Tibial artery (tissue), 4 donors: Measurements from ENCODE around the gene DUOXA2.
A peak's percentile ranks its signal among the peaks of the same experiment; 100 is the strongest.

Experiments used
- DNase-seq, 2 donors: peaks; one replicate each; pipeline ENCODE4 v3.0.0-alpha.2; 2019
- H3K27ac ChIP-seq, 2 donors: fragments of 200-600 bp; sonication (generic) in 1 of 2; 1 replicate in 1 of 2; 2 replicates in 1 of 2; pipeline ENCODE4 v1.5.1; 2018 to 2019; ENCODE audit warnings: mild to moderate bottlenecking in 1 of 2
- H3K27me3 ChIP-seq, 2 donors: fragments of 200-600 bp; sonication (generic) in 1 of 2; one replicate each; pipeline versions ENCODE4 v1.5.1 to v1.6.0; 2016 to 2019
- H3K36me3 ChIP-seq, 3 donors: fragments of 200-600 bp; sonication (generic) in 2 of 3; one replicate each; pipeline ENCODE4 v1.5.1; 2016 to 2019; ENCODE audit warnings: mild to moderate bottlenecking in 2 of 3
- H3K4me1 ChIP-seq, 4 donors: fragments of 200-600 bp; sonication (generic) in 2 of 4; 1 replicate in 3 of 4; 2 replicates in 1 of 4; pipeline ENCODE4 v1.5.1; 2016 to 2019
- H3K4me3 ChIP-seq, 2 donors: fragments of 200-600 bp; sonication (generic) in 1 of 2; 1 replicate in 1 of 2; 2 replicates in 1 of 2; pipeline ENCODE4 v1.5.1; 2018 to 2019; ENCODE audit warnings: mild to moderate bottlenecking in 2 of 2
- H3K9me3 ChIP-seq, 3 donors: fragments of 200-600 bp; sonication (generic) in 1 of 3; one replicate each; pipeline ENCODE4 v1.5.1; 2016 to 2019
- intact Hi-C: fragments of 100-400 bp; cut with DNase I; formaldehyde crosslinking; loops from one replicate; pipeline ENCODE4 v1.15.0; 2023; ENCODE audit warnings: low total_unique reads
- TF ChIP-seq, protein P1 (sequence below), 2 experiments: fragments of 200-600 bp in 1 of 2; fragments of 450-650 bp in 1 of 2; IDR thresholded peaks; one replicate each; pipeline ENCODE4 v1.5.1; 2017 to 2019; ENCODE audit warnings: antibody characterized with exemption in 2 of 2, mild to moderate bottlenecking in 1 of 2, moderate library complexity in 1 of 2

DUOXA2 gene

DNA sequence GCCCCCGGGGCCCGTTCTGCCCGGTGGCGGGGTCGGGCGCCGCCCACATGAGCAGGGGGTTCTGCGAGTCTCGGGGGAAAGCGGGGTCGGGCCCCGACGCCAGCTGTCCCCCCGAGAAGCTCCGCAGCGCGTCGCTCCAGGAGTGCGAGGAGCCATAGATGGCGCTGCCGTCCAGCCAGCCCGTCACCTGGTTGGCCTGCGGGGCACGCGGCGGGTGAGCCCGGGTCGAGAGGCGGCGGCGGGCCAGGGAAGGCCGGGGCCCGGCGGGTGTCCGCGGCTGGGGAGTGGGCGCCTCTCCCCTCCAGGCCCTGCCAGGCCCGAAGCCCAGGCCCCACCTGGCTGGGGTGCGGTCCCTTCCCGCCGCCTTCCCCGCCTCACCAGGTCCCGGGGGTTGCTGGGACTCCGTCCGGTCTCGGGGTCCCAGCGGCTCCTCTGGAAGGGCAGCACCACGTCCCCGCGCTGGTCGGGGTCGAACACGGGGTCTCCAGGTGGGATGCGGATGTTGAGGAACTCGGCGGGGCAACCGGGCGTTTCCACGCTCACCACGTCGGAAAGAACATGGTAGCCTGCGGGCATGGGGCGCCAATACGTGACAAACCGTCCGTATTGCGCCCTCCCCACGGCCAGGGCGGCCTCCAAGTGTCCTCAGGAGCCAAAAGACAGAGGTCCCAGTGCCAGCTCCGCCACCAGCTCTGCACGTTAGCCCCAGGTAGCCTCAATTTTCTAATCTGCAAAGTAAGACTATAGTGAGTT is 2.6 kb upstream of the DUOXA2 start:
- no peak for DNase-seq
- intact Hi-C loops: no loop called here
- no peak overlapping the region for H3K27ac ChIP-seq
- H3K27me3 ChIP-seq: peaks cover 0 to 83% of the 10 kb centered on the region in 2 donors
- TF ChIP-seq, protein P1, sequence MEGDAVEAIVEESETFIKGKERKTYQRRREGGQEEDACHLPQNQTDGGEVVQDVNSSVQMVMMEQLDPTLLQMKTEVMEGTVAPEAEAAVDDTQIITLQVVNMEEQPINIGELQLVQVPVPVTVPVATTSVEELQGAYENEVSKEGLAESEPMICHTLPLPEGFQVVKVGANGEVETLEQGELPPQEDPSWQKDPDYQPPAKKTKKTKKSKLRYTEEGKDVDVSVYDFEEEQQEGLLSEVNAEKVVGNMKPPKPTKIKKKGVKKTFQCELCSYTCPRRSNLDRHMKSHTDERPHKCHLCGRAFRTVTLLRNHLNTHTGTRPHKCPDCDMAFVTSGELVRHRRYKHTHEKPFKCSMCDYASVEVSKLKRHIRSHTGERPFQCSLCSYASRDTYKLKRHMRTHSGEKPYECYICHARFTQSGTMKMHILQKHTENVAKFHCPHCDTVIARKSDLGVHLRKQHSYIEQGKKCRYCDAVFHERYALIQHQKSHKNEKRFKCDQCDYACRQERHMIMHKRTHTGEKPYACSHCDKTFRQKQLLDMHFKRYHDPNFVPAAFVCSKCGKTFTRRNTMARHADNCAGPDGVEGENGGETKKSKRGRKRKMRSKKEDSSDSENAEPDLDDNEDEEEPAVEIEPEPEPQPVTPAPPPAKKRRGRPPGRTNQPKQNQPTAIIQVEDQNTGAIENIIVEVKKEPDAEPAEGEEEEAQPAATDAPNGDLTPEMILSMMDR (IDR thresholded peaks at IDR 0.05): no peak
- H3K9me3 ChIP-seq: no peaks in the 10 kb centered on the region
- H3K4me1 ChIP-seq: peaks cover 0 to 32% (median 23%) of the 10 kb centered on the region in 4 donors
- no peak overlapping the region for H3K4me3 ChIP-seq
- H3K36me3 ChIP-seq: no peaks in the 10 kb centered on the region

DNA sequence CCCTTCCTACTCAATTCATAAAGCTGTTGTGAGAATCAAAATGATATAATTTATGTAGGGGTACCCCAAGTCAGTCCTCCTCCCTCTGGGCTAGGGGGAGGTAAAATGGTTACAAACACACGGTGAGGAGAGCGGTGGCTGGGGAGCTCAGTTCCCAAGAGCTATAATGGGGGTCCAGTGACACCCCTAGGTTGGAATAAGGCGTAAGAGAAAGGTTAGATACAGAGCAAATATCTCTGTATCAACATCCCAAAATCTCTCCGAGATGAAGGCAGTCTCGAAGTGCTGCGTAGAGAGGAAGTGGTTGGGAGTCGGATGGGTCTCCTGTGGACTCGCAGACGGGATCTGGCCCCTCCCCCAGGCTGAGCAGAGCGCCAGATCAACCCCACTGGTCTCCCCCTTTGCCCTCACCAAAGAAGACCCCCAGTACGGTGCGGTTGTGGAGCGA is 2.0 kb upstream of the DUOXA2 start:
- H3K4me3 ChIP-seq: peak overlapping the region in 1 of 2 donors; percentile 10
- DNase-seq: no peak
- H3K27ac ChIP-seq: no peak overlapping the region
- intact Hi-C loops: no loop called here
- no peaks in the 10 kb centered on the region for H3K36me3 ChIP-seq
- H3K27me3 ChIP-seq: peaks cover 0 to 89% of the 10 kb centered on the region in 2 donors
- H3K9me3 ChIP-seq: no peaks in the 10 kb centered on the region
- peaks cover 0 to 38% (median 29%) of the 10 kb centered on the region in 4 donors for H3K4me1 ChIP-seq
- TF ChIP-seq, protein P1 (IDR thresholded peaks at IDR 0.05): no peak

DNA sequence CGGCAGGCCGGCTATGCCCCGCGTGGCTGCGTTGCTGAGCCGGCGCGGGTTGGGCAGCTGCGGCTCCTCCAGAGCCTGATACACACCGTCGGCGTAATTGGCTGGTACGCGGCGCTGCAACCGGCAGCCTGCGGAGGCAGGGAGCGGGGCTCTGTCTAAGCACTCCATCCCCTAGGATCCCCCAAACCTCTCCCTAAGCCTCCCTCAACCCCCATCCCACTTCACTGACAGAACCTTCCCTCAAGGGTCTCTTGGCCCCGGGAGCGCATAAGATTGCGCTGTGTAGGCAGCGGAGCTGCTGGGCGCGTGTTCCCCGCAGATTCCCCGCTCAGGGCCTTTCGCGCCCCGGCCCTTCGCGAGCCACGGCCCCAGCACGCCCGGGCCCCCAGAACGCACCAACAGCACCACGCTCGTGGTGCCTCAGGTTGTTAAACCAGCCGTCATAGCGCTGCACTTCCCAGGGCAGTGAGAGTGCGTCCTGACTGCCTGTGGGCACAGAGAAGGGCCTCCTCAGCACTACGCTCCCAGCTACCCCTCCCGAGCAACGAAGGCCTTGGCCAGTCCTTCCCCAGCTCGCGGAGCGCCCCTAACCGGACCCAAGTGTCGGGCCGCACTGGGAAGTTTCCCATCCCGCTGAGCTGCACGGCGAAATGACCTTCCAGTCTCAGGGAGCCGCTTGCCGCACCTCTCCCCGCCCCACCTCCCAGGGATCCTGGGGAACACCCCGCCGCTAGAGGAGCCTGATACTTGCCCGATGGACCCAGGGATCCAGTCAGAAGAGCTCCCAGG is 1.3 kb upstream of the DUOXA2 start:
- H3K27ac ChIP-seq: no peak overlapping the region
- H3K27me3 ChIP-seq: peaks cover 0 to 95% of the 10 kb centered on the region in 2 donors
- no peaks in the 10 kb centered on the region for H3K36me3 ChIP-seq
- H3K4me1 ChIP-seq: peaks cover 0 to 45% (median 34%) of the 10 kb centered on the region in 4 donors
- TF ChIP-seq, protein P1 (IDR thresholded peaks at IDR 0.05): no peak
- H3K4me3 ChIP-seq: peak overlapping the region in 1 of 2 donors; percentile 10
- no peaks in the 10 kb centered on the region for H3K9me3 ChIP-seq
- intact Hi-C loops: no loop called here
- DNase-seq: no peak

DNA sequence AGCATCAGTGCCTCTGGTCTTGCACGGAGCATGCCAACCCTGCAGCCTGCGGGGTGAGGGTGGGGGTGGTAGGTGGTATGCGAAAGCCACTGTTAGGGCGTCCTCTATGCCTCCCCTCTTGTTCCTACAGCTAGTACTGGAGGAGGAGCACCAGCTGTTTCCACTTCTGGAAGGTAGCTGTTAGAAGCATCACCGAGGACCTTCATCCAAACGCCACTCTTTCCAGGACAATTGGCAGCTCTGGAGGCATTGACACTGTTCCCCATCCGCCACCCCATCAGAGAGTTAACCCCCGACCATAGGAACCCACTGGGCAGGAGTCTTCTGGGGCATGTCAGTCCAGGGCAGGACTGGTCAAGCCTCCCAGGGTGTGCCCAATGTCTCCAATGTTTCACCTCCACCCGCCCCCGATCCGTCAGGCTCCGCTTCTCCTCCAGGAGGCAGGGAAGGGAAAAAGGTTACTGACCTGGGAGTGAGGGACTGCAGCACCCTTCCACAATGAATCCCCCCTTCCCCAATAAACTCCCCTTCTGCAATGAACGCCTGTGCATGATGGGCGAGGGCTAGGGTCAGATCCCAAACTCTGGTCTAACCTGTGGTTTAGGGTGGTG is 641 bp upstream of the DUOXA2 start:
- Histone ChIP-seq H3K4me3 (no peak overlapping the region), H3K36me3 (no peaks in the 10 kb centered on the region), H3K4me1 (peaks cover 0 to 46% (median 36%) of the 10 kb centered on the region in 4 donors), H3K9me3 (no peaks in the 10 kb centered on the region), H3K27ac (no peak overlapping the region), H3K27me3 (peaks cover 0 to 89% of the 10 kb centered on the region in 2 donors)
- intact Hi-C loops: no loop called here
- no peak for DNase-seq
- TF ChIP-seq, protein P1 (IDR thresholded peaks at IDR 0.05): no peak

DNA sequence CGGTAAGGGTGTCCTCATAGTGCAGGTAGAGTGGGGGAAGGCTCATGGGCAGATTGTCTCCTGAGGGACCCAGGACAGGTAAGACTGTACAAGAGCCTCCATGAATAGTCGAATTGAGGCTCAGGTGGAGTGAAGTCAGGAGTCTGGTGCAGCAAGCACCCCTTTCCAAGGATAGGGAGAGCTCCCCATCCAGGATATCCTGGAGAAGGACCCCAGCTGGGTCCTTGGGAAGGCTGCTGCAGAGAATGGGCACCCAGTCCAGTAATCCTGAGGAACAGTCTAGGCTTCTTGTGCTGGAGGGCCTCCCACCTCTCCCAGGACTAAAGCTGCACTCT is 592 bp downstream of the DUOXA2 start:
- intact Hi-C loops: no loop called here
- H3K27me3 ChIP-seq: peaks cover 0 to 91% of the 10 kb centered on the region in 2 donors
- no peaks in the 10 kb centered on the region for H3K9me3 ChIP-seq
- no peak for DNase-seq
- peaks cover 0 to 46% (median 36%) of the 10 kb centered on the region in 4 donors for H3K4me1 ChIP-seq
- no peak overlapping the region for H3K27ac ChIP-seq
- no peak overlapping the region for H3K4me3 ChIP-seq
- TF ChIP-seq, protein P1 (IDR thresholded peaks at IDR 0.05): no peak
- no peaks in the 10 kb centered on the region for H3K36me3 ChIP-seq
